GM12878 (cell line): ENCODE measurements around the gene ARX. TPM values are rescaled to one million over a fixed set of nuclear protein-coding genes. Genes with fewer than 3 reads are reported as not detected.

Experiments
- ATAC-seq: fragments of 200-7000 bp; cut with Tn5 transposase; 3 replicates; pipeline ENCODE4 v1.9.1; 2020; ENCODE audit warnings: mild to moderate bottlenecking, moderate library complexity
- BruUV-seq: library from RNA; stranded (reverse); fragments of 400-500 nt; replicated peaks from 2 replicates; lab custom pipeline; 2021; lab: Mats Ljungman, UMichigan
- CTCF ChIA-PET: fragments of 300-600 bp; sonication (Branson Sonifier 250); formaldehyde crosslinking; extraction: SDS; loops from one replicate; lab custom pipeline; 2021; ENCODE audit warnings: inconsistent platforms; lab: Yijun Ruan, JAX
- POLR2A ChIA-PET: fragments of 350-600 bp; formaldehyde crosslinking; extraction: SDS; loops from one replicate; lab custom pipeline; 2021; ENCODE audit warnings: inconsistent platforms; lab: Charles Lee
- RAD21 ChIA-PET: fragments of 300-600 bp; sonication (Branson Sonifier 250); formaldehyde crosslinking; loops from one replicate; lab custom pipeline; 2023; ENCODE audit warnings: antibody characterized with exemption; ENCODE audit not compliant: unreplicated experiment; lab: Charles Lee
- SMC1A ChIA-PET: fragments of 300-600 bp; sonication (Branson Sonifier 250); formaldehyde crosslinking; loops from one replicate; lab custom pipeline; 2023; ENCODE audit not compliant: unreplicated experiment, uncharacterized antibody; lab: Charles Lee
- DNase-seq: peaks from one replicate; pipeline ENCODE4 v3.0.0-alpha.2; 2011; ENCODE audit warnings: low read depth, low spot score
- FAIRE-seq: peaks from 3 replicates; lab custom pipeline; 2011; peaks lifted over from hg19 to GRCh38; lab: Jason Lieb, UNC
- H2AFZ ChIP-seq: 2 replicates; pipeline ENCODE4 v1.6.0; 2011; ENCODE audit warnings: low read depth, low read length, control low read depth; ENCODE audit not compliant: control insufficient read depth
- H3K27ac ChIP-seq: 2 replicates; pipeline ENCODE4 v1.5.1; 2011; ENCODE audit warnings: control low read depth; ENCODE audit not compliant: control insufficient read depth, insufficient read depth
- H3K27me3 ChIP-seq, 2 experiments: replicated peaks in 1 of 2; 2 replicates each; pipeline versions ENCODE4 v1.6.0 to v1.6.1; 2011; ENCODE audit warnings: low read length in 1 of 2; ENCODE audit not compliant: control insufficient read depth in 2 of 2, insufficient read depth in 2 of 2
- H3K36me3 ChIP-seq, 2 experiments: 2 replicates each; pipeline ENCODE4 v1.5.1; 2011; ENCODE audit warnings: low read length in 1 of 2; ENCODE audit not compliant: control insufficient read depth in 2 of 2, insufficient read depth in 2 of 2
- H3K4me1 ChIP-seq: 2 replicates; pipeline ENCODE4 v1.6.1; 2011; ENCODE audit warnings: mild to moderate bottlenecking, low read length, moderate library complexity, mixed read lengths; ENCODE audit not compliant: control insufficient read depth, insufficient read depth
- H3K4me2 ChIP-seq: 2 replicates; pipeline ENCODE4 v1.6.0; 2011; ENCODE audit warnings: control low read depth; ENCODE audit not compliant: control insufficient read depth, insufficient read depth
- H3K4me3 ChIP-seq: fragments of 200-600 bp; sonication (generic); 2 replicates; pipeline ENCODE4 v1.5.1; 2016
- H3K79me2 ChIP-seq: 2 replicates; pipeline ENCODE4 v1.6.0; 2011; ENCODE audit warnings: low read length; ENCODE audit not compliant: control insufficient read depth, insufficient read depth
- H3K9ac ChIP-seq: 2 replicates; pipeline ENCODE4 v1.8.0; 2011; ENCODE audit warnings: low read length, control low read depth, mixed read lengths; ENCODE audit not compliant: control insufficient read depth, insufficient read depth
- H3K9me3 ChIP-seq: replicated peaks from 3 replicates; pipeline ENCODE4 v1.5.1; 2011; ENCODE audit warnings: mild to moderate bottlenecking, low read length; ENCODE audit not compliant: control insufficient read depth, insufficient read depth
- H4K20me1 ChIP-seq: 2 replicates; pipeline ENCODE4 v1.6.0; 2011; ENCODE audit not compliant: control insufficient read depth, insufficient read depth
- DPF2 ChIP-seq: fragments of 450-650 bp; IDR thresholded peaks from 2 replicates; pipeline ENCODE4 v1.6.1; 2017; ENCODE audit warnings: mild to moderate bottlenecking
- KLF5 ChIP-seq: fragments of 450-650 bp; IDR thresholded peaks from 2 replicates; pipeline ENCODE4 v1.6.1; 2014; ENCODE audit warnings: mild to moderate bottlenecking; ENCODE audit not compliant: partially characterized antibody
- POLR2A ChIP-seq: IDR thresholded peaks from 2 replicates; pipeline ENCODE4 v1.6.1; 2011; ENCODE audit warnings: low read depth, mild to moderate bottlenecking, low read length
- TARDBP ChIP-seq: IDR thresholded peaks from 2 replicates; pipeline ENCODE4 v1.6.1; 2016; ENCODE audit warnings: borderline replicate concordance
- ZNF217 ChIP-seq: fragments of 450-650 bp; IDR thresholded peaks from 2 replicates; pipeline ENCODE4 v1.6.1; 2017; ENCODE audit warnings: antibody characterized with exemption, mild to moderate bottlenecking
- ZZZ3 ChIP-seq: IDR thresholded peaks from 2 replicates; pipeline ENCODE4 v1.6.1; 2011; ENCODE audit warnings: low read depth; ENCODE audit not compliant: control insufficient read depth, insufficient read length
- WGBS: methylation state at CpG from one replicate; pipeline ENCODE4 v1.1.6; 2016; ENCODE audit warnings: low lambda C conversion rate; ENCODE audit not compliant: insufficient replicate concordance, insufficient coverage; ENCODE audit errors: missing lambda C conversion rate; 5-methylcytosine and 5-hydroxymethylcytosine counted together
- in situ Hi-C: fragments of 300-500 bp; cut with MboI; formaldehyde crosslinking; loops from 9 replicates; pipeline ENCODE4 v1.14.3; 2018; ENCODE audit warnings: mixed read lengths
- intact Hi-C: fragments of 100-400 bp; cut with micrococcal nuclease; formaldehyde crosslinking; loops from one replicate; pipeline ENCODE4 v1.14.2; 2022; ENCODE audit not compliant: unreplicated experiment
- polyA plus RNA-seq, 11 experiments: library from polyadenylated mRNA; depleted of rRNA in 4 of 11; unstranded in 6 of 11; stranded (reverse) in 5 of 11; fragments of >200 nt; fragmentation: Nextera tagmentation in 4 of 11; fragmentation: Illumina TruSeq in 1 of 11; extraction: Ambion mirVana in 4 of 11; extraction: Trizol in 1 of 11; gene quantifications; 1 replicate in 1 of 11; 2 replicates in 10 of 11; pipeline versions ENCODE4 v1.2.1 to v1.2.3, GENCODE V29; 2011 to 2016; ENCODE audit warnings: inconsistent platforms in 2 of 11, missing spikeins in 2 of 11, low read depth in 1 of 11
- small RNA-seq: library from RNA; depleted of rRNA; stranded (forward); fragments of <200 nt; gene quantifications from one replicate; pipeline ENCODE3, GENCODE V24; 2014
- total RNA-seq, 4 experiments: library from RNA; depleted of rRNA in 3 of 4; stranded (reverse); fragments of >200 nt in 3 of 4; fragmentation: Illumina TruSeq in 1 of 4; extraction: Trizol in 1 of 4; gene quantifications; 2 replicates each; pipeline versions ENCODE4 v1.2.1 to v1.2.3, GENCODE V29; 2013 to 2021
- TF ChIP-seq, protein P1 (sequence below): fragments of 450-650 bp; IDR thresholded peaks from 2 replicates; pipeline ENCODE4 v1.6.1; 2014; ENCODE audit warnings: mild to moderate bottlenecking

Gene ARX
- total and polyA plus RNA-seq, 10 of the 15 experiments (the other 5 are each of a cell fraction or from before 2014, with no cell fraction given), result 0.03 TPM; not detected in 9

- no TSS peak for BruUV-seq
- 51% methylated on average over 2 of the region's 2 CpGs for WGBS
- ATAC-seq (no peak), FAIRE-seq (no peak)
- no peak overlapping the region for H3K4me2 ChIP-seq
- H3K36me3 ChIP-seq, result no peaks in the 10 kb centered on the region
- no peaks in the 10 kb centered on the region for H4K20me1 ChIP-seq
- H3K4me3 ChIP-seq, result no peak overlapping the region
- no peaks in the 10 kb centered on the region for H3K4me1 ChIP-seq
- ChIA-PET CTCF (interaction anchor here (1.1 to 1.2 kb wide), 2 partner anchors 23 to 30 kb away, joined by 3 read pairs; no protein-coding TSS in a partner anchor), SMC1A (no interaction called here)
- TF ChIP-seq POLR2A (no peak), TARDBP (no peak), ZZZ3 (no peak), ZNF217 (no peak), DPF2 (no peak), KLF5 (no peak)
- TF ChIP-seq, protein P1, sequence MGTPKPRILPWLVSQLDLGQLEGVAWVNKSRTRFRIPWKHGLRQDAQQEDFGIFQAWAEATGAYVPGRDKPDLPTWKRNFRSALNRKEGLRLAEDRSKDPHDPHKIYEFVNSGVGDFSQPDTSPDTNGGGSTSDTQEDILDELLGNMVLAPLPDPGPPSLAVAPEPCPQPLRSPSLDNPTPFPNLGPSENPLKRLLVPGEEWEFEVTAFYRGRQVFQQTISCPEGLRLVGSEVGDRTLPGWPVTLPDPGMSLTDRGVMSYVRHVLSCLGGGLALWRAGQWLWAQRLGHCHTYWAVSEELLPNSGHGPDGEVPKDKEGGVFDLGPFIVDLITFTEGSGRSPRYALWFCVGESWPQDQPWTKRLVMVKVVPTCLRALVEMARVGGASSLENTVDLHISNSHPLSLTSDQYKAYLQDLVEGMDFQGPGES, result no peak
- TF ChIP-seq, all 136 proteins: peak for 0
- RAD21 ChIA-PET, result no interaction called here
- in situ Hi-C loops (no loop called here), intact Hi-C loops (no loop called here)
- Histone ChIP-seq H2AFZ (no peak overlapping the region), H3K79me2 (no peaks in the 10 kb centered on the region), H3K27ac (no peak overlapping the region), H3K9me3 (no peaks in the 10 kb centered on the region), H3K9ac (no peak overlapping the region), H3K27me3 (no peaks in the 10 kb centered on the region)
- POLR2A ChIA-PET, result no interaction called here
- DNase-seq, result no peak
These were observed 61.0 kb downstream of the ARX start for GRCh38 chrX:24954732-24955131.

Small RNAs within 50 kb of the gene (small RNA-seq; reads per million reads assigned to genes)
- gene RN7SL91P, result not detected
